GM19099 (cell line): Measurements from ENCODE around the gene MEX3A.

Experiments
- POLR2A ChIP-seq: IDR thresholded peaks from 3 replicates; pipeline ENCODE4 v1.6.1; 2011; ENCODE audit warnings: low read depth; ENCODE audit not compliant: insufficient read length; ENCODE audit errors: extremely low read depth

Gene MEX3A

DNA sequence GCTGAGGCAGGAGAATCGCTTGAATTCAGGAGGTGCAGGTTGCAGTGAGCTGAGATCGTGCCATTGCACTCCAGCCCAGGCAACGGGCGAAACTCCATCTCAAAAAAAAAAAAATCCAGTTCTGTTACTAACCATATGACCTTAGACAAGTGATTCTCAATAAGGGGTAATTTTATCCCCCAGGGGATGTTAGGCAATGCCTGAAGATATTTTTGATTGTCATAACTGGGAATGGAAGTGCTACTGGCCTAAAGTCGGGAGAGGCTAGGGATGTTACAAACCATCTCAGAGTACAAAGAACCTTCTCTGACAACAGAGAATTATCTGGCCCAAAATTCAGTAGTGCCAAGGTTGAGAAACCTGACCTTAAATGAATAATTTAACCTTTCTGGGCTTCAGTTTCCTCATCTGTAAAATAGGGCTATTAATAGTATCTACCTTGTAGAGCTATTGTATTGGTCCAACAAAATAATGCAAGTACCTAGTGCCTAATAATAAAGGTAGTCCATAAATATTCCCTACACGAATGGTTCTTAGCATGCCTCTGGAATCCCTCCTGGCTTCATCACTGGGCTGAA, 26.5 kb upstream of the MEX3A start:
- no peak for TF ChIP-seq POLR2A

DNA sequence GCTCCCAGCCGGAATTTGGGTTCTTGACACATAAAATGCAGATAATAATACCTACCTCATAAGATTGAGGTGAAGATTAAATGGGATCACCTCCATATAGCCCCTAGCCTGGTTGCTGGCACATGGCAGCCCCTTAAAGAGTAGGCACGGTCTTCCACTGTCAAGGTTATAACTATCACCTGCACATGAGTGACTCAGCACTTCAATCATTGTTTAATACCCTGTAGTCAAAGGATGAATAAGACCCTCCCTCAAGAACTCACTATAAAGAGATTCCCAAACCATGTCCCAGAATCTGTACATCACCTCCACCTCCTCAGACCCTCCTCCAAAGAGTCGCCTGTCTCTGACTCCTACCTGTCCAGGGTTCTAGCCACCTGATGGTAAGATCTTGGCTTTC, 25.8 kb upstream of the MEX3A start:
- no peak for TF ChIP-seq POLR2A

DNA sequence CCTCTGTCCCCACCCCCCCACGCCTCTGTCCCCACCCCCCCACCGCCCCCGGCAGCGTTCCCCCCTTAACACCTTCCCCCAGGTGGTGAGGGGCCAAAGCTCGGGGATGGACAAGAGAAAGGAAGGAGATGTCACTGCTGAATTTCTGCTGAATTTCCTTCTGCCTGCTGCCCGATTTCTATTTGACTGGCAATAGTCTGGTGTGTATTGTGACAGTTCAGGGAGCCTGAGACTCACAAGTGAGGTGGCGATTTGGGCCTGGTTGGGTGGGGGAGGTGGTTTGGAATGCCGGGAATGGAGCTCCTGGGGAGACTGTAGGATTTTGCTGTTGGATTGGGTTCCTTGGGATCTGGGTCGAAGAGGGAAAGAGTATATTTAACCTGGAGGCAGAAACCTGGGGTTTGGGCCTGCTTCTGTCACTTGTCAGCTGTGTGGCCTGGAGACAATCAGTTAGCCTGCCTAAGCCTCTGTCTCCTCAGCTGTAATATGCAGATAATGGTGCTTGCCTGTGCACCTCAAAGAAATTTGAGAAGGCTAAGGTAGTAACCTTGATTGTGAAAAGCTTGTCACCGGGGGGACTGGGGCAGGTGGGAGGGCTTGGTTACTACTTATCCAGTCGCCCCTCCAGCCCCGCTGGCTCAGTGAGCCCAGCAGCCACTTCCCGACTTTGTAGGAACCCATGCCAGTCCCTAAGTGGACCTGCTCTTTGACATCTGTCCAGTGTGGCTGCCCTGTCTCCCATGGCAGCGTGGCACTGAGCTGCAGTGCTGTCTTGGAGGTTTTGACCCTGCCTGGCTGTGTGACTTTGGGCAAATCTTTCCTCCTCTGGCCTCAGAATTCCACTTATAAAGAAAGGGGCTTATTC, 24.6 kb upstream of the MEX3A start:
- no peak for TF ChIP-seq POLR2A

DNA sequence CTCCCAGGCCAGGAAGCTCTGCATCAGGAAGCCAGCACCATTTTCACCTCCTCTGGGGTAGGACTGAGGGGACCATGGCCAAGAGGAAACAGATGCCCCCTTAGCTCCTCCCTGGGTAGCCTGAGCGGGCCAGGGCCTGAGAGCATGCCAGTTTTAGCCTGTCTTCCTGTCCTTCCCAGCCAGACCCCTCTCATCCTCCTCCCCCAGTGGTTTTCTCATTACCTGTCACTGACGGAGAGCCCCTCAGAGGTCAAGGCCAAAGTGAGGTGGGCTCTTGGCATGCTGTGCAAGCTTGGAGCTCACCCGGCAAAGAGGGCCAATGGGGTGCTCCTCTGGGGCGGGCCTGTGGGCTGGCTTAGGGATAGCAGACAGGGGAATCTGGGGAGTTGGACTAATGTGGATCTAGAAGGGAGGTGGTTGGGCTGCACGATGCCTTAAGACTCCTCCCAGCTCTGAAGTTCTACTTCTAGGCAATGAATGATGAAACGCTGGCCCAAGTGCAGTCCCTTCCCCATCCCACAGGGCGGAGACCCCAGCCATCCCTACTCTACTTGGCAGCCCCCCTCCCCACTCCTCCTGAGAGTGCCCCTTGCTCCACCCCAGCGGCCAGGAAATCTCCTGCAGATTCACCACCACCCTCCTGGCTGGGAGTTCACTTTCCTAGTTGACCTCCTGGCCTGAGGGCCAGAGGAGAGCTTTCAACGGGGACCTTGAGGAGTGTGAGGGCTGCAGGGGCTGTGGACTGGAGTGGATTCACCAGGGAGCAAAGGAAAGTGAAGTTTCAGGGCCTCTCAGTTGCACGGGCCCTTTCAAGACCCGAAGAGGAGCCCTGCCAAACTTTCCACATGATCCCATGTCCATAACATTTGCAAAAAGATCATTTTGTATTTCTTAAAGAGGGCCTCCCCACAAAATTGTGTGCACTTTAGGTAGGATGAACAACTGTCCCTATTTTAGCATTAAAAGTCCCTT, 22.9 kb upstream of the MEX3A start:
- TF ChIP-seq POLR2A = no peak

DNA sequence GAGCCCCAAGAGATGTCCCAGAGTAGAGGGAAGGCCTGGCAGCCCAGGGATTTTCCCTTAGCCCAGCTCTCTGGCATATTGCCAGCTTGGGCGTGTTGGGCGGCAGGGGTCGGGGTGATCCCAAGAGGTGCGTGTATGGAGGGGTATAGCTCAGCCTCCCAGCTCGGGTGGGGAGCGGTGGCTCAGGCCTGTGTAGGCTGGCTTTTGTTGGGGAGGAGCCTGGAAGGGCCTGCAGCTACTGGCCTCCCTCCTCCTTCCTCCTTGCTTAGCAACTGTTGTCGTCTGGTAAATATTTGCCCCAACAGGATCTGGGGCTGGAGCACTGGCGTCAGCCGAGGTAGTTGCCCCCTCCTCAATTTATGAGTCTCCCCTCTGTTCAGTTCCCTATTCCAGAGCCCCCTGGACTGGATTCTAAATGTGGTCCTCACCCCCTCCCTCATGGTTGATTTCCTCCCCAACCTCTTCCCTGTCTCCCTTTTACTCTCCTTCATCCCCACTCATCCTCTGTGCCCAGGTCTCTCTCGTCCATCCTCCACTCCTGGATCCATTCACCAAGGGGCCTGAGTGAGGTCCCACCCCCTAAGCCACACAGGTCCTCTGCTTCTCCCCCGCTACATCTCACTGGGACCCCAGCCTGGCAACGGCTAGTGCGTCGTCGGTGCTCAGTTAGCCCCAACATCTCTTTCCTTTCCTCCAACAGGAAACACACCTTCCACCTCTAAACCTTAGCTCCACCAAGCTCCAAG, 22.0 kb upstream of the MEX3A start:
- TF ChIP-seq POLR2A = no peak

GRCh38 chr1:156103521-156103947, 21.3 kb upstream of the MEX3A start:
- TF ChIP-seq POLR2A = no peak

DNA sequence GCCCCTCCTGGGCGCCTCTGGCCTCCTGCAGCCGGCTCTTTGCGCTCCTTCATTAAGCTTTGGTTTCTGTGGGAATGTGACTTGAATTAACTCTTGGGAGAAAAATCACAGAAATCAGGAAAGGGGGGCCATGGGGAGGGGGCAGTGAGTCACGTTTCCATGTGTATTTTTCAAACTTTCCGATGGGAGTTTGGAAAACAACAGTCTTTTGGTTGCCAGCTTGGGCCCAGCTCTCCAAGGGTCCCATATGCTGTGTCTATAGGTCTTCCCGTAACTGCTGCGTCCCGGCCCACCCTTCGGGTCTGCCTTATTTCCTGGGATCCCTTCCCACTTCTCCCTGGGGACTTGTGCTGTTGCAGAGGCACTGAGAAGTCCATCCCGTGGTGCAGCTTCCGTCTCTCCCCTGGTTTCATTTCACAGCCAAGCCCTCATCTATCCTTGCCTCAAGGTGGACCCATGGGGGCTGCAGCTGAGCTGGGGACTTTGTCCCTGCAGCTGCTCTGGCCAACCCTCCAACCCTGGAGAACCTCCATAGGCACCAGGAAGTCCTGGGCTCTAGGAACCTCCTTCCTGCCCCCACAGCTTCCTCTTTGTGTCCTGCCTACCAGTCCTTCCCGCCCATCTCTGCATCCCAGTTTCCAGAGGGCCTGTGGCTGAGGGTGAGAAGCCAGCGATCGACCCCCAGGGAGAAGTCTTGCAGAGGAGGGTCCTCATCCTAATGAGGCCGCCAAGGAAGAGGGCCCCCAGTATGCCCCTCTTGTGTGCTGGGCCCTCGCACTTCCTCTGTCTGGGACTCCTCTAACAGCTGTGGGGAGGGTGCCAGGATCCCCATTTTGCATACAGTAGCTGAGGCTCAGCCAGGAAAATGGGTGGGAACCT, 20.6 kb upstream of the MEX3A start:
- no peak for TF ChIP-seq POLR2A

GRCh38 chr1:156101880-156102279, 19.6 kb upstream of the MEX3A start:
- no peak for TF ChIP-seq POLR2A

DNA sequence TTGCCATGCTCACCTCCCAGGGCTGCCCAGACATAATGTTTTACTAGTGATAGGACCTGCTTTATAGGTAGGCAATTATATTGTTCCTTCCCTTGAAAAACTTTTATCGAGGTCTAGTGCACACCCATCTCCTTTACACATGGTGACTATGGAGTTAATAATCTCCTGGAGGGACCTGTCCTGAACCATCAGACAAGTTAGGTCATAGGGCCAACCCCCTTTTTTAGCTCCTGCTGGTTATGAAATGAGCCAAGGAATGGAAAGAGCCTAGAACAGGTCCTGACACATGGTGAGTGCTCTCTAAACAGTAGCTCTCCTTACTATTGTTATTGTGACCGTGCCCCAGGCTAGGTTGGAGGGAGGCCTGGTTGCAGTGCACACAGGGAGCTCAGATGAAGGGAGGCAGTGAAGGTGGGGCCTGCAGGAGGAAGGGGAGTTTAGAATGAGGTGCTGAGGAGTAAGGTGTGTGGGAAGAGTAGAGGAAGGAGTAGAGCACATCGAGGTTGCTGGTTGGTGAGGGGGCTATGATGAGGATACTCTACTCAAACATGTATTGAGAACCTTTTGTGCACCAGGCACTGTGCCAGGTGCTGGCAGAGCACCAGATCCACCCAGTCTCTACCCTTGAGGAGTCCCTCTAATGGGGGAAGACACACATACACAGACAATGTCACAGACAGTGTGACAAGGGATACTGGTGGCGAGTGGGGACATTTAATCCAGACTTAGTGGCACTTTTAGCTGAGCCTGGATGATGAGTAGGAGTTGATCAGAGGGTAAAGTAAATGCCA, 18.1 kb upstream of the MEX3A start:
- TF ChIP-seq POLR2A = no peak

DNA sequence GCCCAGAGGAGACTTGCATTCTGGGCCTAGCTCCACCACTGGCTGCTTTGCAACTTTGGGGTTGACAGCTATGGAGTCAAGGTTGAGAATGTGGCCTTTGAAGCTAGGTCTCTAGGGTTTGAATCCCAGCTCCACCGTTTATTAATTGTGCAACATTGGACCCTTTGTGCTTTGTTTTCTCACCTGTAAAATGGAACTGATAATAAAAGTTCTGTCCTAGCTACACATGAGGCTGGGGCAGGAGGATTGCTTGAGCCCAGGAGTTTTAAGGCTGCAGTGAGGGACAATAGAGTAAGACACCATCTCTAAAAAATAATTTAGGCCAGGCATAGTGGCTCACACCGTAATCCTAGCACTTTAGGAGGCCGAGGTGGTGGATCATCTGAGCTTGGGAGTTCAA, 17.0 kb upstream of the MEX3A start:
- no peak for TF ChIP-seq POLR2A

GRCh38 chr1:156098784-156099183, 16.5 kb upstream of the MEX3A start:
- no peak for TF ChIP-seq POLR2A

GRCh38 chr1:156097499-156098178, 15.4 kb upstream of the MEX3A start:
- TF ChIP-seq POLR2A = no peak
